Endothelial cell (in vitro differentiated cells): ENCODE measurements around the gene IVL. TPM values are rescaled to one million over a fixed set of nuclear protein-coding genes. Genes with fewer than 3 reads are reported as not detected.
A peak's percentile ranks its signal among the peaks of the same experiment; 100 is the strongest.

Source experiments
- DNase-seq: peaks from one replicate; pipeline ENCODE4 v3.0.0; 2021; ENCODE audit warnings: low spot score
- H3K27ac Mint-ChIP-seq: one replicate; pipeline ENCODE4 v1.8.0; 2021; ENCODE audit warnings: mixed read lengths, inconsistent platforms; ENCODE audit not compliant: unreplicated experiment
- H3K27me3 Mint-ChIP-seq: one replicate; pipeline ENCODE4 v1.8.0; 2021; ENCODE audit warnings: mild to moderate bottlenecking, moderate library complexity, mixed read lengths, inconsistent platforms; ENCODE audit not compliant: unreplicated experiment
- H3K36me3 Mint-ChIP-seq: one replicate; pipeline ENCODE4 v1.8.0; 2021; ENCODE audit warnings: mild to moderate bottlenecking, low read depth, mixed read lengths, inconsistent platforms; ENCODE audit not compliant: unreplicated experiment
- H3K4me1 Mint-ChIP-seq: one replicate; pipeline ENCODE4 v1.8.0; 2021; ENCODE audit warnings: mild to moderate bottlenecking, mixed read lengths, inconsistent platforms; ENCODE audit not compliant: unreplicated experiment
- H3K4me3 Mint-ChIP-seq: one replicate; pipeline ENCODE4 v1.8.0; 2021; ENCODE audit warnings: mild to moderate bottlenecking, mixed read lengths, inconsistent platforms; ENCODE audit not compliant: unreplicated experiment
- H3K9me3 Mint-ChIP-seq: one replicate; pipeline ENCODE4 v1.8.0; 2021; ENCODE audit warnings: mixed read lengths, inconsistent platforms; ENCODE audit not compliant: unreplicated experiment
- CTCF ChIP-seq: fragments of 200-600 bp; sonication (generic); IDR thresholded peaks from one replicate; pipeline ENCODE4 v1.5.0; 2021; ENCODE audit warnings: antibody characterized with exemption; ENCODE audit not compliant: unreplicated experiment
- total RNA-seq: library from RNA; stranded (reverse); fragmentation: NEBNext Ultra II Directional; extraction: Animal tissue kit (Norgen Biotek cat#: 25700); gene quantifications from one replicate; pipeline ENCODE4 v1.2.1, GENCODE V29; 2021; ENCODE audit not compliant: unreplicated experiment

IVL gene
- total RNA-seq, 1 donor from 2014 or later = not detected

- Mint-ChIP-seq H3K36me3 (no peaks in the 10 kb centered on the region), H3K27me3 (no peaks in the 10 kb centered on the region), H3K9me3 (no peaks in the 10 kb centered on the region), H3K4me1 (no peaks in the 10 kb centered on the region), H3K4me3 (no peak overlapping the region), H3K27ac (no peak overlapping the region)
- no peak for TF ChIP-seq CTCF
- no peak for DNase-seq
These were observed 34.9 kb upstream of the IVL start for GRCh38 chr1:152873495-152873894.

GRCh38 chr1:152876827-152877226 lies 31.5 kb upstream of the IVL start:
- Mint-ChIP-seq H3K9me3 (no peaks in the 10 kb centered on the region), H3K4me1 (no peaks in the 10 kb centered on the region), H3K36me3 (no peaks in the 10 kb centered on the region), H3K4me3 (no peak overlapping the region), H3K27ac (no peak overlapping the region), H3K27me3 (peaks cover 2% of the 10 kb centered on the region)
- no peak for TF ChIP-seq CTCF
- no peak for DNase-seq

GRCh38 chr1:152878042-152878441 lies 30.3 kb upstream of the IVL start, which contains the start of gene SMCP:
Gene SMCP, plus strand, starts transcription at chr1:152878322. Its CDS starts 6,101 bp downstream, at chr1:152884423.
- H3K9me3 Mint-ChIP-seq = no peaks in the 10 kb centered on the region
- H3K36me3 Mint-ChIP-seq = no peaks in the 10 kb centered on the region
- H3K27ac Mint-ChIP-seq = no peak within 1 kb of the TSS
- TF ChIP-seq CTCF = peak; percentile 57
- no peaks in the 10 kb centered on the region for H3K4me1 Mint-ChIP-seq
- peak; percentile 46 for DNase-seq
- H3K27me3 Mint-ChIP-seq = peaks cover 2% of the 10 kb centered on the region
- H3K4me3 Mint-ChIP-seq = no peak within 1 kb of the TSS

GRCh38 chr1:152879559-152880198 lies 28.7 kb upstream of the IVL start:
- Mint-ChIP-seq H3K36me3 (no peaks in the 10 kb centered on the region), H3K27ac (no peak overlapping the region), H3K9me3 (no peaks in the 10 kb centered on the region), H3K4me1 (no peaks in the 10 kb centered on the region), H3K4me3 (no peak overlapping the region), H3K27me3 (peaks cover 2% of the 10 kb centered on the region)
- no peak for DNase-seq
- TF ChIP-seq CTCF = no peak

GRCh38 chr1:152880316-152880715 lies 28.0 kb upstream of the IVL start:
- Mint-ChIP-seq H3K27ac (no peak overlapping the region), H3K4me1 (no peaks in the 10 kb centered on the region), H3K27me3 (peaks cover 2% of the 10 kb centered on the region), H3K9me3 (no peaks in the 10 kb centered on the region), H3K36me3 (no peaks in the 10 kb centered on the region), H3K4me3 (no peak overlapping the region)
- DNase-seq = no peak
- no peak for TF ChIP-seq CTCF
